Measurements from ENCODE around the gene C1orf21.

The C1orf21 gene

DNA sequence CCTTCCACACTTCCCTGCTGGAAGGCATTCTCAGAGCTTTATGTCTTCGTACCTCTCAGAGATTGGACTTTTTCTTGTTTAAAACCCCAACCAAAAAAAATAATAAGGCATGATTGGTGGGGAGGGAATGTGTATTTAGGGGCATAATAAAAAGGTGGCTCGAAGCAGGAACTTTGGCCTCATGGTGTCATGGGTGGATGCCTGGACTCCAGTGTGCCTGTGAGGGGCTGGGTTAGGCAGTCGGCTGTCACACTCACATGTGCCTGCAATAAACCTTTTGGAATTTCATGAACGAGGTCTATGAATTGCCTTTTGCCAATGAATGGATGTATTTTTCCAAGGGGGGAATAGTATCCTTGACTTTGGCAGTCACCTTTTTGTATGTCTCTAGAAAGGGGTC lies 236.6 kb downstream of the C1orf21 start:
- Histone ChIP-seq H2AK5ac (ENCODE audit: low read length) (no peak overlapping the region), H3K4me2 (ENCODE audit: low read length) (no peak overlapping the region), H3K79me2 (ENCODE audit: control insufficient read depth, insufficient read depth, low read length, poor library complexity) (no peaks in the 10 kb centered on the region), H4K12ac (ENCODE audit: low read depth, low read length) (no peak overlapping the region), H2AFZ (ENCODE audit: insufficient read depth, low read length, poor library complexity) (no peak overlapping the region), H3K14ac (ENCODE audit: low read length) (no peak overlapping the region), H3K4me3 (ENCODE audit: low read depth, low read length) (no peak overlapping the region), H3K4ac (ENCODE audit: low read depth, low read length) (no peak overlapping the region), H3K23ac (ENCODE audit: low read length) (no peak overlapping the region), H2BK5ac (ENCODE audit: low read depth, low read length, poor library complexity) (no peak overlapping the region), H3K79me1 (ENCODE audit: low read length) (no peaks in the 10 kb centered on the region), H3K18ac (ENCODE audit: low read length) (no peak overlapping the region), H2BK120ac (ENCODE audit: insufficient read depth, low read length, poor library complexity) (no peak overlapping the region), H3K27ac (ENCODE audit: low read depth, low read length) (no peak overlapping the region), H4K8ac (ENCODE audit: low read depth, low read length) (no peak overlapping the region), H3K4me1 (ENCODE audit: control insufficient read depth in 1 of 2, insufficient read depth in 2 of 2, low read length in 2 of 2) (peaks cover 5 to 11% of the 10 kb centered on the region in 2 experiments), H3K9ac (ENCODE audit: low read length) (no peak overlapping the region), H3K36me3 (ENCODE audit: control insufficient read depth in 1 of 2, insufficient read depth in 2 of 2, low read length in 2 of 2) (peaks cover 3 to 9% of the 10 kb centered on the region in 2 experiments), H3K9me3 (ENCODE audit: insufficient read depth, low read depth, low read length) (peaks cover 2% of the 10 kb centered on the region), H2BK12ac (ENCODE audit: low read length) (no peak overlapping the region), H3K27me3 (ENCODE audit: insufficient read depth, low read length) (no peaks in the 10 kb centered on the region), H4K91ac (ENCODE audit: low read depth, low read length) (no peak overlapping the region)
- DNase-seq, result no peak
- no CpG with 5 or more reads among the region's 4 CpGs for WGBS (ENCODE audit: extremely low coverage, insufficient coverage, insufficient read length)

DNA sequence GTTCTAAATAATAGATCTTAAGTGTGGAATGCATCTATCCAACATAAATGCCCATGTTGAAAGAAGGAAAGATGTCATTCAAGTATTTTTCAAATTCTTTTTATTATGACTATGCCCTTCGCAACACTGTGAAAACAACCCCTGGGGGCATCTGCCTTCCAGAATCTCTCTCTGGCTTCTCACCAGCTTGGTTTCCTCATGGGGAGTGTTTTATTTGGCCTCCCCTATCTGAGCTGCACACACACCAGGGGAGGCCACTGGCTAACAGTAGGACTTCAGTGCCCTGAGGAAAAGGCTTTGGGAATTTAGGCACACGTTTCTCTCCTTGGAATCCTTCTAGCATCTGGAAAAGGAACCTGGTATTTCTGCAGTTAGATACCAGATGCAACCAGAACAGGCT lies 237.2 kb downstream of the C1orf21 start:
- no peak overlapping the region for H4K91ac ChIP-seq (ENCODE audit: low read depth, low read length)
- no peak overlapping the region for H2BK120ac ChIP-seq (ENCODE audit: insufficient read depth, low read length, poor library complexity)
- H3K4me3 ChIP-seq (ENCODE audit: low read depth, low read length), result no peak overlapping the region
- DNase-seq, result peak; percentile 98 to 99
- no peak overlapping the region for H2BK12ac ChIP-seq (ENCODE audit: low read length)
- H2BK5ac ChIP-seq (ENCODE audit: low read depth, low read length, poor library complexity), result no peak overlapping the region
- H3K14ac ChIP-seq (ENCODE audit: low read length), result no peak overlapping the region
- peaks cover 5 to 11% of the 10 kb centered on the region in 2 experiments for H3K4me1 ChIP-seq (ENCODE audit: control insufficient read depth in 1 of 2, insufficient read depth in 2 of 2, low read length in 2 of 2)
- H2AK5ac ChIP-seq (ENCODE audit: low read length), result no peak overlapping the region
- no CpG with 5 or more reads among the region's 2 CpGs for WGBS (ENCODE audit: extremely low coverage, insufficient coverage, insufficient read length)
- no peak overlapping the region for H3K9ac ChIP-seq (ENCODE audit: low read length)
- no peak overlapping the region for H3K18ac ChIP-seq (ENCODE audit: low read length)
- H4K8ac ChIP-seq (ENCODE audit: low read depth, low read length), result no peak overlapping the region
- H3K4ac ChIP-seq (ENCODE audit: low read depth, low read length), result no peak overlapping the region
- H4K12ac ChIP-seq (ENCODE audit: low read depth, low read length), result no peak overlapping the region
- no peak overlapping the region for H3K4me2 ChIP-seq (ENCODE audit: low read length)
- H3K9me3 ChIP-seq (ENCODE audit: insufficient read depth, low read depth, low read length), result peaks cover 2% of the 10 kb centered on the region
- no peak overlapping the region for H3K27ac ChIP-seq (ENCODE audit: low read depth, low read length)
- H3K23ac ChIP-seq (ENCODE audit: low read length), result no peak overlapping the region
- H3K79me2 ChIP-seq (ENCODE audit: control insufficient read depth, insufficient read depth, low read length, poor library complexity), result no peaks in the 10 kb centered on the region
- H3K79me1 ChIP-seq (ENCODE audit: low read length), result no peaks in the 10 kb centered on the region
- H2AFZ ChIP-seq (ENCODE audit: insufficient read depth, low read length, poor library complexity), result no peak overlapping the region
- peaks cover 3 to 9% of the 10 kb centered on the region in 2 experiments for H3K36me3 ChIP-seq (ENCODE audit: control insufficient read depth in 1 of 2, insufficient read depth in 2 of 2, low read length in 2 of 2)
- H3K27me3 ChIP-seq (ENCODE audit: insufficient read depth, low read length), result no peaks in the 10 kb centered on the region

DNA sequence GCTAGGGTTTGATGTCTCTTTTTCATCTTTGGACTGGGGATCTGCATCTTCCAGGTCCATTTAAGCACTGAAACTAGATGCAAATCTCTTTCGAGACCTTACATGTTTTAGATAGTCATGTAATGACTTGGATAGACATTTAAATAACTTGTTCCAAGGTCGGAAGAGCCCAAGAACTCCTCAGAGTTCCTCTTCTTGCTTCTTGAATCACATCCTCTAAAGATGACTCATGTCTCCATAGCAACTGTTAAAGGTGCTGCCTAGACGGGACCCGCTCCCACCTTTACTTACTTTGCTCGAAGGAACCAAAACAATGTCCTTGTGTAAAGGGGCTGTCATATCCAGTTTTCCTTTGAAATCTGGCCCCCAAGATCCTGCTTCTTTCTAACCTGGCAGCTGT lies 237.8 kb downstream of the C1orf21 start:
- Histone ChIP-seq H2BK5ac (ENCODE audit: low read depth, low read length, poor library complexity) (no peak overlapping the region), H4K12ac (ENCODE audit: low read depth, low read length) (no peak overlapping the region), H2AFZ (ENCODE audit: insufficient read depth, low read length, poor library complexity) (no peak overlapping the region), H3K4me1 (ENCODE audit: control insufficient read depth in 1 of 2, insufficient read depth in 2 of 2, low read length in 2 of 2) (peaks cover 5 to 11% of the 10 kb centered on the region in 2 experiments), H3K9ac (ENCODE audit: low read length) (no peak overlapping the region), H4K8ac (ENCODE audit: low read depth, low read length) (no peak overlapping the region), H3K27ac (ENCODE audit: low read depth, low read length) (no peak overlapping the region), H3K79me1 (ENCODE audit: low read length) (no peaks in the 10 kb centered on the region), H2BK12ac (ENCODE audit: low read length) (no peak overlapping the region), H2BK120ac (ENCODE audit: insufficient read depth, low read length, poor library complexity) (no peak overlapping the region), H3K18ac (ENCODE audit: low read length) (no peak overlapping the region), H3K14ac (ENCODE audit: low read length) (no peak overlapping the region), H3K23ac (ENCODE audit: low read length) (no peak overlapping the region), H3K4ac (ENCODE audit: low read depth, low read length) (no peak overlapping the region), H4K91ac (ENCODE audit: low read depth, low read length) (no peak overlapping the region), H3K27me3 (ENCODE audit: insufficient read depth, low read length) (no peaks in the 10 kb centered on the region), H3K4me2 (ENCODE audit: low read length) (no peak overlapping the region), H3K79me2 (ENCODE audit: control insufficient read depth, insufficient read depth, low read length, poor library complexity) (no peaks in the 10 kb centered on the region), H3K36me3 (ENCODE audit: control insufficient read depth in 1 of 2, insufficient read depth in 2 of 2, low read length in 2 of 2) (peaks cover 3 to 9% of the 10 kb centered on the region in 2 experiments), H3K9me3 (ENCODE audit: insufficient read depth, low read depth, low read length) (peaks cover 2% of the 10 kb centered on the region), H3K4me3 (ENCODE audit: low read depth, low read length) (no peak overlapping the region), H2AK5ac (ENCODE audit: low read length) (no peak overlapping the region)
- DNase-seq, result peak; percentile 48 to 86
- no CpG with 5 or more reads among the region's 5 CpGs for WGBS (ENCODE audit: extremely low coverage, insufficient coverage, insufficient read length)

DNA sequence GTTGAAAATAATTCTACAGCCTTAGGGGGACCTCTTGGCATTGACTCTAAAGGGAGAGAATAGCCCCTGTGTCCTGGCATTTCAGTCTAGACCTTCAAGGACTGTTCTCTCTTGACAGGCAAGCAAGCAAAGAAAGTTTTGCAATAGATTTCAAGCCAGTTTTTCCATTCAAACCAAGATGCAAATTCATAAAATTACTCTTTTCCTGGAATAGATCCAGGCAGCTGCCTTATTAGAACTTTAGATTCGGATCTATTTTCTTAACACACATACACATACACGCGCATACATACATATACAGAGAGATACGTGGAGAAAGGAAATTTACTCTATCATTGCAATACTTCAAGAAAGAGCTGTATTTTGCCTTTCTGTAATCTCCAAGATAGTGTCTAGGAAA lies 238.4 kb downstream of the C1orf21 start:
- H2AK5ac ChIP-seq (ENCODE audit: low read length), result no peak overlapping the region
- H3K23ac ChIP-seq (ENCODE audit: low read length), result no peak overlapping the region
- peaks cover 3 to 9% of the 10 kb centered on the region in 2 experiments for H3K36me3 ChIP-seq (ENCODE audit: control insufficient read depth in 1 of 2, insufficient read depth in 2 of 2, low read length in 2 of 2)
- H3K79me1 ChIP-seq (ENCODE audit: low read length), result no peaks in the 10 kb centered on the region
- no peak overlapping the region for H3K27ac ChIP-seq (ENCODE audit: low read depth, low read length)
- H2BK5ac ChIP-seq (ENCODE audit: low read depth, low read length, poor library complexity), result no peak overlapping the region
- H2BK12ac ChIP-seq (ENCODE audit: low read length), result no peak overlapping the region
- no peak overlapping the region for H4K12ac ChIP-seq (ENCODE audit: low read depth, low read length)
- H4K8ac ChIP-seq (ENCODE audit: low read depth, low read length), result no peak overlapping the region
- no CpG with 5 or more reads among the region's 4 CpGs for WGBS (ENCODE audit: extremely low coverage, insufficient coverage, insufficient read length)
- no peak overlapping the region for H3K9ac ChIP-seq (ENCODE audit: low read length)
- no peak overlapping the region for H4K91ac ChIP-seq (ENCODE audit: low read depth, low read length)
- H2AFZ ChIP-seq (ENCODE audit: insufficient read depth, low read length, poor library complexity), result no peak overlapping the region
- no peak overlapping the region for H3K4me3 ChIP-seq (ENCODE audit: low read depth, low read length)
- no peak overlapping the region for H3K4me2 ChIP-seq (ENCODE audit: low read length)
- no peak overlapping the region for H3K4ac ChIP-seq (ENCODE audit: low read depth, low read length)
- H2BK120ac ChIP-seq (ENCODE audit: insufficient read depth, low read length, poor library complexity), result no peak overlapping the region
- peaks cover 2% of the 10 kb centered on the region for H3K9me3 ChIP-seq (ENCODE audit: insufficient read depth, low read depth, low read length)
- H3K27me3 ChIP-seq (ENCODE audit: insufficient read depth, low read length), result no peaks in the 10 kb centered on the region
- DNase-seq, result no peak
- H3K18ac ChIP-seq (ENCODE audit: low read length), result no peak overlapping the region
- H3K4me1 ChIP-seq (ENCODE audit: control insufficient read depth in 1 of 2, insufficient read depth in 2 of 2, low read length in 2 of 2), result peaks cover 5 to 11% of the 10 kb centered on the region in 2 experiments
- no peak overlapping the region for H3K14ac ChIP-seq (ENCODE audit: low read length)
- H3K79me2 ChIP-seq (ENCODE audit: control insufficient read depth, insufficient read depth, low read length, poor library complexity), result no peaks in the 10 kb centered on the region

All from trophoblast cell (in vitro differentiated cells and primary cell).